Gastrocnemius medialis (tissue), 4 donors: ENCODE results near the gene PCGF1. TPM values are rescaled to one million over a fixed set of nuclear protein-coding genes. Genes with fewer than 3 reads are reported as not detected.

Source experiments
- ATAC-seq, 2 donors: fragments of 150-250 bp; one replicate each; pipeline ENCODE4 v1.9.1; 2016
- DNase-seq, 2 donors: peaks; one replicate each; pipeline ENCODE4 v3.0.0-alpha.2; 2019
- H3K27ac ChIP-seq, 4 donors: fragments of 200-600 bp; sonication (generic); 1 replicate in 1 of 4; 2 replicates in 3 of 4; pipeline ENCODE4 v1.5.1; 2016 to 2018; ENCODE audit warnings: mild to moderate bottlenecking in 2 of 4, moderate library complexity in 1 of 4
- H3K27me3 ChIP-seq, 3 donors: fragments of 200-600 bp; sonication (generic) in 2 of 3; 1 replicate in 1 of 3; 2 replicates in 2 of 3; pipeline versions ENCODE4 v1.5.1 to v1.6.0; 2016 to 2019; ENCODE audit warnings: mild to moderate bottlenecking in 1 of 3, moderate library complexity in 1 of 3
- H3K36me3 ChIP-seq, 2 donors: fragments of 200-600 bp; sonication (generic) in 1 of 2; one replicate each; pipeline ENCODE4 v1.5.1; 2017 to 2018
- H3K4me1 ChIP-seq, 2 donors: fragments of 200-600 bp; sonication (generic) in 1 of 2; one replicate each; pipeline ENCODE4 v1.5.1; 2016 to 2017; ENCODE audit warnings: mild to moderate bottlenecking in 2 of 2
- H3K4me3 ChIP-seq, 4 donors: fragments of 200-600 bp; sonication (generic) in 3 of 4; 1 replicate in 1 of 4; 2 replicates in 3 of 4; pipeline ENCODE4 v1.5.1; 2016 to 2019; ENCODE audit warnings: mild to moderate bottlenecking in 2 of 4
- H3K9me3 ChIP-seq, 3 donors: fragments of 200-600 bp; sonication (generic) in 2 of 3; 1 replicate in 1 of 3; 2 replicates in 2 of 3; pipeline ENCODE4 v1.5.1; 2016 to 2019
- POLR2A ChIP-seq, 2 donors: fragments of 450-650 bp; IDR thresholded peaks; one replicate each; pipeline ENCODE4 v1.6.1; 2017; ENCODE audit warnings: antibody characterized with exemption in 2 of 2, mild to moderate bottlenecking in 2 of 2, moderate library complexity in 2 of 2
- in situ Hi-C, 4 donors: fragments of 200-750 bp; cut with MboI; loops; one replicate each; pipeline versions ENCODE4 v1.15.0 to v1.8.0; 2017; ENCODE audit warnings: low sequenced_read_pairs in 4 of 4
- intact Hi-C: fragments of 100-400 bp; cut with DNase I; formaldehyde crosslinking; loops from one replicate; pipeline ENCODE4 v1.15.1; 2023; ENCODE audit warnings: low total_unique reads
- total RNA-seq, 4 donors: library from RNA; depleted of rRNA; stranded (reverse); fragments of >200 nt; gene quantifications; one replicate each; pipeline versions ENCODE4 v1.1.0 to v1.2.3, GENCODE V29; 2016
- TF ChIP-seq, protein P1 (sequence below), 5 experiments: fragments of 450-650 bp in 3 of 5; fragments of 200-600 bp in 2 of 5; sonication (generic) in 2 of 5; IDR thresholded peaks in 4 of 5; conservative IDR thresholded peaks in 1 of 5; 1 replicate in 4 of 5; 2 replicates in 1 of 5; pipeline ENCODE4 v1.5.1; 2016 to 2019; ENCODE audit warnings: antibody characterized with exemption in 5 of 5, mild to moderate bottlenecking in 3 of 5, moderate library complexity in 3 of 5

The PCGF1 gene
- total RNA-seq, 4 donors from 2014 or later = 14.2 to 23.6 (median 20.0) TPM

DNA sequence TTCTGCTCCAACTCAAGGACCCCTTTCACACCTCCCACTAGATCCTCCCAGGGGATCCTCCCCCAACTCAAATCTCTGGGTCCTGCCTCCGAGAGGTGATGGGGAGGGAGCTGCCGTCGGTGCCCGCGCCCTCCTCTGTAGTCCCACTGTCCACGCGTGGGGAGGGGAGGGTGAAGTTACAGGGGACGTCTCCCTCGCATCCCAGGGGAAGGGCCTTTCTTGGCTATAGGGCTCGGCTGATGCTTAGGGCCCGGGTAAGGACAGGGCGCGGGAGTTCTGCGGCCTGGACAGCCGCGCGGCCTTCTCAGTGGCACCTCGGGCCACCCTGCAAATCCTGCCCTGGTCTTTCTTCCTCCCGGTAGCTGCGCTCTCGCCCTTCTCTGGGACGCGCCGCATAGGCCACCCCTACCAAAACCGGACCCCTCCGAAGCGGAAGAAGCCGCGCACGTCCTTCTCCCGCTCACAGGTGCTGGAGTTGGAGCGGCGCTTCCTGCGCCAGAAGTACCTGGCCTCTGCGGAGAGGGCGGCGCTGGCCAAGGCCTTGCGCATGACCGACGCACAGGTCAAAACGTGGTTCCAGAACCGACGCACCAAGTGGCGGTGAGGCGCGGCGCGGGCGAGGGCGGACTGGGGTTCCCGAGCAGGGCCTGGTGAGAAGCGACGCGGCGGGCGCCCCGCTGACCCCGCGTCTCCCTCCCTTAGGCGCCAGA lies 7.9 kb upstream of the PCGF1 start:
- H3K9me3 ChIP-seq = no peaks in the 10 kb centered on the region
- H3K27ac ChIP-seq = no peak overlapping the region
- peaks cover 90 to 100% (median 96%) of the 10 kb centered on the region in 3 donors for H3K27me3 ChIP-seq
- no peaks in the 10 kb centered on the region for H3K36me3 ChIP-seq
- intact Hi-C loops (no loop called here), in situ Hi-C loops (no loop called here)
- ATAC-seq (no peak), DNase-seq (no peak)
- H3K4me1 ChIP-seq = peaks cover 7 to 17% of the 10 kb centered on the region in 2 donors
- no peak for TF ChIP-seq POLR2A (IDR thresholded peaks at IDR 0.05)
- TF ChIP-seq, protein P1, sequence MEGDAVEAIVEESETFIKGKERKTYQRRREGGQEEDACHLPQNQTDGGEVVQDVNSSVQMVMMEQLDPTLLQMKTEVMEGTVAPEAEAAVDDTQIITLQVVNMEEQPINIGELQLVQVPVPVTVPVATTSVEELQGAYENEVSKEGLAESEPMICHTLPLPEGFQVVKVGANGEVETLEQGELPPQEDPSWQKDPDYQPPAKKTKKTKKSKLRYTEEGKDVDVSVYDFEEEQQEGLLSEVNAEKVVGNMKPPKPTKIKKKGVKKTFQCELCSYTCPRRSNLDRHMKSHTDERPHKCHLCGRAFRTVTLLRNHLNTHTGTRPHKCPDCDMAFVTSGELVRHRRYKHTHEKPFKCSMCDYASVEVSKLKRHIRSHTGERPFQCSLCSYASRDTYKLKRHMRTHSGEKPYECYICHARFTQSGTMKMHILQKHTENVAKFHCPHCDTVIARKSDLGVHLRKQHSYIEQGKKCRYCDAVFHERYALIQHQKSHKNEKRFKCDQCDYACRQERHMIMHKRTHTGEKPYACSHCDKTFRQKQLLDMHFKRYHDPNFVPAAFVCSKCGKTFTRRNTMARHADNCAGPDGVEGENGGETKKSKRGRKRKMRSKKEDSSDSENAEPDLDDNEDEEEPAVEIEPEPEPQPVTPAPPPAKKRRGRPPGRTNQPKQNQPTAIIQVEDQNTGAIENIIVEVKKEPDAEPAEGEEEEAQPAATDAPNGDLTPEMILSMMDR (IDR thresholded peaks at IDR 0.05 in 4 of 5, conservative IDR thresholded peaks at IDR 0.05 in 1 of 5) = no peak
- H3K4me3 ChIP-seq = peak overlapping the region; percentile 43 to 59 (median 45)

DNA sequence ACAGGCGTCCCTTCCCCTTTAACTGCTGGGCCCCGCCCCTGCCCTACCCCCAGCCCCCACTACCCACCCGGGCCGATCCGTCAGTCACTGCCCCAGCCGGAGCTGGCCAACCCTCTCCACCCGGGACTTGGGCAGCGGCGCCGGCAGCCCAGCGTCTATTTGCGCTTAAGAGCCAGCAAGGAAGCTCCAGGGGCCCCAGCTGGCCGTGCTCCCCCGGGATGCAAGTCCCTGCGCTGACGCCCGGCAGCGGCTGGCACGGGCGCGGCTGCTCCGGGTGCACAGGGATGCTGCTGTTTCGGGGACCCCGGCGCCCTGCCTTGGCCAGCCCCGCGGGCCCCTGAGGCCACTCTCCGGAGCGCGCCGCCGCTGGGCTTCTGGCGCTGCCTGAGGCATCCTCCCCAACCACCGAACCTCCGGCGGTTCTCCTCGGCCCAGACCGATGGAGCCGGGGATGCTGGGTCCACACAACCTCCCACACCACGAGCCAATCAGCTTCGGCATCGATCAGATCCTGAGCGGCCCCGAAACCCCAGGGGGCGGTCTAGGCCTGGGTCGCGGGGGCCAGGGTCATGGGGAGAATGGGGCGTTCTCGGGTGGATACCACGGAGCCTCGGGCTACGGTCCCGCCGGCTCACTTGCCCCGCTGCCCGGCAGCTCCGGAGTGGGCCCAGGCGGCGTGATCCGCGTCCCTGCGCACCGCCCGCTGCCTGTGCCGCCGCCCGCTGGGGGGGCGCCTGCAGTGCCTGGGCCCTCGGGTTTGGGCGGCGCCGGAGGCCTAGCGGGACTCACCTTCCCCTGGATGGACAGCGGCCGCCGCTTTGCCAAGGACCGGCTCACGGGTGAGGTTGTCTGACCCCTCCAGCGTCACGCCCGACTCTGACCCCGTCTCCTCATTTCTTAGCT lies 7.1 kb upstream of the PCGF1 start, which contains the start of gene TLX2:
Gene TLX2, plus strand, starts transcription at position 83 of the 903 bp plus-strand sequence. Its CDS starts 357 bp downstream, at position 440.
- Histone ChIP-seq H3K36me3 (no peaks in the 10 kb centered on the region), H3K27me3 (peaks cover 88 to 100% (median 88%) of the 10 kb centered on the region in 3 donors), H3K4me1 (peaks cover 7 to 17% of the 10 kb centered on the region in 2 donors), H3K4me3 (no peak within 1 kb of the TSS), H3K9me3 (no peaks in the 10 kb centered on the region), H3K27ac (no peak within 1 kb of the TSS)
- ATAC-seq (no peak), DNase-seq (no peak)
- intact Hi-C loops = no loop called here
- in situ Hi-C loops = no loop called here
- no peak for TF ChIP-seq POLR2A (IDR thresholded peaks at IDR 0.05)
- TF ChIP-seq, protein P1 (IDR thresholded peaks at IDR 0.05 in 4 of 5, conservative IDR thresholded peaks at IDR 0.05 in 1 of 5) = no peak

DNA sequence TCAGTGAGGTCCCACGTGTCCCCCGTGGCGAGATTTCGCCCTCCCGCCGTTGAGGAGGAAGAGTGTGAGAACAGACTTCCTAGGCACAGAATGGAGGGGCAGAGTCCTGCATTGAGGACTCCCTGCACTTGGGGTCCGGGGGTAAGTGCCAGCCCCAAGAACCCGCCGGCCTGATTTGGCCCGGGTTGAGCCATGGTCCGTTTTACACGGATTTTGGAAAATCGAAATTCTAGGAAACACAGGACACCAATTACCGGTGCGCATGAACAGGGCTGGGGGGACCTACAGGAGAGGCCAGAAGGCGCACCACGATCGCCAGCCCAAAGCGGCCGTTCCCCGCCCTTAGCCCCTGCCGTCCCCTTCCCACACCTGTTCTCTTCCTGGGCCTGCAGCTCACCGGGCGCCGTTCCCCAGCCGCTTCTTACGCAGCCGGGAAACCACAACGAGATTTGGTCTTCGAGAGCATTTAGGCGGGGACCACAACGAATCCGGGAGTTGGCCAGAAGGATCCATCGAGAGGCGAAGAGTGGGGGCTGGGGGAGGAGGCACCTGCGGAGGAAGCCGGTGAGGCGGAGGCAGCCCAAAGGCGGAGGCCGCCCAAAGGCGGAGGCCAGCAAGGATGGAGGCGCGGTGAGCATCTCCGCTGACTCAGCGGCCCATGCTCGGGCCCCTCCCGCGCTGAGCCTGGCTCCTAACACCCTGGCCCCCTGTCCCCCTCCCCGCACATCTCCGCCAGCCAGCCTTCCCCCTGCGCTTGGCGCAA lies 6.3 kb upstream of the PCGF1 start:
- Histone ChIP-seq H3K36me3 (no peaks in the 10 kb centered on the region), H3K27me3 (peaks cover 79 to 93% (median 83%) of the 10 kb centered on the region in 3 donors), H3K4me1 (peaks cover 7 to 17% of the 10 kb centered on the region in 2 donors), H3K27ac (no peak overlapping the region), H3K4me3 (no peak overlapping the region), H3K9me3 (no peaks in the 10 kb centered on the region)
- ATAC-seq (no peak), DNase-seq (no peak)
- intact Hi-C loops (no loop called here), in situ Hi-C loops (no loop called here)
- TF ChIP-seq, protein P1 (IDR thresholded peaks at IDR 0.05 in 4 of 5, conservative IDR thresholded peaks at IDR 0.05 in 1 of 5) = no peak
- TF ChIP-seq POLR2A (IDR thresholded peaks at IDR 0.05) = no peak

DNA sequence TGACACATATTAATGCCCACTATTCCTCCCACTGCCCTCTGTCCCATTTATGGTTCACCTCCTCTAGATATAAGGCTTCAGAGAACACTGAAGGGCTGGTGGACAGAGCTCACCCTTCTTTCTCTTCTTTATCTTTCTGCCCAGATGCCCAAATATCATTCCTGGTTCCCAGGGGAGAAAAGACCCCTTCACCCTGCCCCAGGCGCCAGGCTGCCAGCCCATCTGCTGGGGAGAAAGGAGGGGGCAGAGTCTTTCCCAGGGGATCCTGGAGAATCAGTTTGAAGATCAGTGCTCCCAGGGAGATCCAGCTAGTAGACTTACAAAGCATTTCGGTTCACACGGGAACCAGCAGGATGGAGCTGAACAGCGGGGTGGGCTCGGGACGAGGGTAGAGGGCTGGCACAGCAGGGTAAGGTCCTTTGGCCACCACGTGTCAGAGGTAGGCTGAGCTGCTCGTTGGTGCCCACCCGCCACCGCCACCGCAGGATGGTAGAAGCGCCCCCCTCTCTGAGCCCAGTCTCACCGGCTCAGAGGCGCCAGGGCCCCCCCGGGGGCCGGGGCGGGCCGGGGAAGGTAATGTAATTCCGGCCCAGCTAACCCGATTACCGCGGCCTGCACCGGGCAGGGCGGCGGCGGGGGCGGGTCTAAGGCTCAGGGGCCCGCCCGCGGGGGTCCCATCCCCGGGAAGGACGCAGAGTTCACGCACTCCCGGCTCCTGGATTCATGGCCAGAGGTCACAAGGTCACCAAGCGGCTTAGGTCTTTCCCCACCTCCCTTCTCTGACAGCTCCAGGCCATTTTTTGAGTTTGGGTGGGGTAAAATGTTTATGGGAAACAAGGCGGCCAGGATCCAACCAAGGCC lies 5.5 kb upstream of the PCGF1 start:
- H3K4me1 ChIP-seq = peaks cover 12 to 22% of the 10 kb centered on the region in 2 donors
- H3K27me3 ChIP-seq = peaks cover 71 to 85% (median 82%) of the 10 kb centered on the region in 3 donors
- H3K36me3 ChIP-seq = no peaks in the 10 kb centered on the region
- no peak overlapping the region for H3K27ac ChIP-seq
- no peak for ATAC-seq
- no peak overlapping the region for H3K4me3 ChIP-seq
- DNase-seq = no peak
- intact Hi-C loops (no loop called here), in situ Hi-C loops (no loop called here)
- no peak for TF ChIP-seq POLR2A (IDR thresholded peaks at IDR 0.05)
- TF ChIP-seq, protein P1 (IDR thresholded peaks at IDR 0.05 in 4 of 5, conservative IDR thresholded peaks at IDR 0.05 in 1 of 5) = no peak
- H3K9me3 ChIP-seq = no peaks in the 10 kb centered on the region
